OCI-LY7 (cell line): ENCODE data around the gene MRNIP.

ENCODE experiments used
- EZH2phosphoT487 ChIP-seq: fragments of 200-600 bp; sonication (generic); IDR thresholded peaks from 2 replicates; pipeline ENCODE4 v1.6.1; 2018; ENCODE audit warnings: low read depth, borderline replicate concordance, mild to moderate bottlenecking, mixed run types, antibody characterized with exemption, low read length, moderate library complexity, mixed read lengths
- TF ChIP-seq, protein P1 (sequence below): fragments of 200-600 bp; sonication (generic); conservative IDR thresholded peaks from 2 replicates; pipeline ENCODE4 v1.5.1; 2014; ENCODE audit warnings: mild to moderate bottlenecking, antibody characterized with exemption, low read length, moderate library complexity, mixed read lengths

DNA sequence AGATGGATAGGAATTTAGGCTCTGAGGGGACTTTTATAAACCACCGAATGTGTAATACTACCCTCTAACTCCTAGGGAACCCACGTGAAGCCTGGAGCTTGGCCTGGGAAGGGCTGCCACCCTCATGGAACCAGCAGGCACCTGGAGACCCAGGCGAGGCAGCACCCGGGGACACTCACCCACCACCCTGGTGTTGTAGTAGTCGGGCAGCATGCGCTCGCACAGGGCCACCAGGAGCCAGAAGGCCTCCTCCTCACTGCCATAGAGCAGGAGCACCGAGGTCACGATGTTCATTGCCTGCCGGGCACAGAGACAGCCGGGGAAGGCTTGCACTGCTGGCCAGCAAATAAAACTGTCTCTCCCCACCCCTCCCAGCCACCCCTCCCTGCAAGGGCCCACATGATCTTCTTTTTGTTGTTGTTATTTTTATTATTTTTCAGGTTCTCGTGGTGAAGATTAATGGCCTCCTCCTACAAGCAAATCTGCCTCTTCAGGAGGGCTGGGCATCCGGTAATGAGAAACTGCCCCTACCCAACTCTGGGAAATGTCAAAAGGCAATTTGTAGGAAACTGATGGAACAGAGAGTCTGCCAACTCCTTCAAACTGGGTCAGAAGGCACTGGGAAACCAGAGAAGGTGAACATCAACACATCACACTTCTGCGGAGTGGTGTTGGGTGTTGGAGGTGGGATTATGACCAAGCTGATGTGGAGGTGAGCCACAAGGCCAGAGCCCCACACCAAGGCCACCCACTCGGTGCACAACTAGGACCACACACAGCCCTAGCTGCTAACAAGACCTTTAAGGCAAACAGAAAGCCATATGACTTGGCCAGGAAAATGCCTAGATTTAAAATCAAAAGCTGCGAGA lies 17.4 kb upstream of the MRNIP start:
- TF ChIP-seq, protein P1, sequence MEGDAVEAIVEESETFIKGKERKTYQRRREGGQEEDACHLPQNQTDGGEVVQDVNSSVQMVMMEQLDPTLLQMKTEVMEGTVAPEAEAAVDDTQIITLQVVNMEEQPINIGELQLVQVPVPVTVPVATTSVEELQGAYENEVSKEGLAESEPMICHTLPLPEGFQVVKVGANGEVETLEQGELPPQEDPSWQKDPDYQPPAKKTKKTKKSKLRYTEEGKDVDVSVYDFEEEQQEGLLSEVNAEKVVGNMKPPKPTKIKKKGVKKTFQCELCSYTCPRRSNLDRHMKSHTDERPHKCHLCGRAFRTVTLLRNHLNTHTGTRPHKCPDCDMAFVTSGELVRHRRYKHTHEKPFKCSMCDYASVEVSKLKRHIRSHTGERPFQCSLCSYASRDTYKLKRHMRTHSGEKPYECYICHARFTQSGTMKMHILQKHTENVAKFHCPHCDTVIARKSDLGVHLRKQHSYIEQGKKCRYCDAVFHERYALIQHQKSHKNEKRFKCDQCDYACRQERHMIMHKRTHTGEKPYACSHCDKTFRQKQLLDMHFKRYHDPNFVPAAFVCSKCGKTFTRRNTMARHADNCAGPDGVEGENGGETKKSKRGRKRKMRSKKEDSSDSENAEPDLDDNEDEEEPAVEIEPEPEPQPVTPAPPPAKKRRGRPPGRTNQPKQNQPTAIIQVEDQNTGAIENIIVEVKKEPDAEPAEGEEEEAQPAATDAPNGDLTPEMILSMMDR: no peak
- no peak for TF ChIP-seq EZH2phosphoT487
